PC-9 (cell line): Measurements from ENCODE around the gene PCDHGA5. TPM values are rescaled to one million over a fixed set of nuclear protein-coding genes. Genes with fewer than 3 reads are reported as not detected.
A peak's percentile ranks its signal among the peaks of the same experiment; 100 is the strongest.
"Not testable (repeated sequence)": the region's sequence is repeated elsewhere in the genome, so short reads cannot be mapped to it uniquely, and the experiment has no call there.

ENCODE experiments used
- BruUV-seq: library from RNA; stranded (reverse); fragments of 400-500 nt; replicated peaks from 2 replicates; lab custom pipeline; 2021; lab: Mats Ljungman, UMichigan
- CTCF ChIA-PET: fragments of 300-600 bp; sonication (Branson Sonifier 250); formaldehyde crosslinking; loops from one replicate; lab custom pipeline; 2022; ENCODE audit warnings: antibody characterized with exemption; lab: Charles Lee
- POLR2A ChIA-PET: fragments of 300-600 bp; sonication (Branson Sonifier 250); formaldehyde crosslinking; loops from one replicate; lab custom pipeline; 2022; ENCODE audit warnings: antibody characterized with exemption; ENCODE audit not compliant: unreplicated experiment; lab: Charles Lee
- DNase-seq, 2 experiments: peaks; one replicate each; pipeline versions ENCODE4 v3.0.0 to v3.0.0-alpha.2; 2015 to 2022; ENCODE audit warnings: mixed read lengths in 1 of 2
- H2AFZ ChIP-seq: fragments of 200-600 bp; sonication (generic); 2 replicates; pipeline ENCODE4 v1.8.1; 2017; ENCODE audit warnings: antibody characterized with exemption
- H3F3A ChIP-seq: fragments of 200-600 bp; sonication (generic); 2 replicates; pipeline ENCODE4 v1.8.1; 2017; ENCODE audit warnings: antibody characterized with exemption, mild to moderate bottlenecking, low read depth; ENCODE audit not compliant: insufficient read depth
- H3K27ac ChIP-seq: fragments of 200-600 bp; sonication (generic); 2 replicates; pipeline ENCODE4 v1.6.1; 2016; ENCODE audit warnings: mixed run types
- H3K27me3 ChIP-seq: fragments of 200-600 bp; sonication (generic); 2 replicates; pipeline ENCODE4 v1.6.1; 2016; ENCODE audit warnings: low read depth, mixed run types; ENCODE audit not compliant: insufficient read depth
- H3K36me3 ChIP-seq: fragments of 200-600 bp; sonication (generic); 2 replicates; pipeline ENCODE4 v1.6.1; 2016; ENCODE audit warnings: low read depth, mixed run types
- H3K4me1 ChIP-seq: fragments of 200-600 bp; sonication (generic); replicated peaks from 2 replicates; pipeline ENCODE4 v1.6.1; 2016; ENCODE audit warnings: mixed run types; ENCODE audit not compliant: insufficient read depth
- H3K4me2 ChIP-seq: fragments of 200-600 bp; sonication (generic); 2 replicates; pipeline ENCODE4 v1.6.1; 2017; ENCODE audit warnings: mixed run types
- H3K4me3 ChIP-seq: fragments of 200-600 bp; sonication (generic); 2 replicates; pipeline ENCODE4 v1.6.1; 2016; ENCODE audit warnings: mixed run types
- H3K79me2 ChIP-seq: fragments of 200-600 bp; sonication (generic); 2 replicates; pipeline ENCODE4 v1.6.1; 2017; ENCODE audit warnings: low read depth, mixed run types
- H3K9me2 ChIP-seq: fragments of 200-600 bp; sonication (generic); 2 replicates; pipeline ENCODE4 v1.8.1; 2017; ENCODE audit warnings: mild to moderate bottlenecking; ENCODE audit not compliant: insufficient read depth
- H3K9me3 ChIP-seq: fragments of 200-600 bp; sonication (generic); 2 replicates; pipeline ENCODE4 v1.8.1; 2016; ENCODE audit warnings: low read depth; ENCODE audit not compliant: insufficient read depth
- H4K20me1 ChIP-seq: fragments of 200-600 bp; sonication (generic); 2 replicates; pipeline ENCODE4 v1.8.1; 2017; ENCODE audit not compliant: insufficient read depth
- EZH2 ChIP-seq: fragments of 200-600 bp; sonication (generic); IDR thresholded peaks from 2 replicates; pipeline ENCODE4 v1.8.0; 2017; ENCODE audit warnings: antibody characterized with exemption, low read depth
- intact Hi-C: fragments of 100-400 bp; cut with micrococcal nuclease; formaldehyde crosslinking; loops from one replicate; pipeline ENCODE4 v1.10.0; 2022; ENCODE audit not compliant: unreplicated experiment
- total RNA-seq: library from RNA; stranded (reverse); gene quantifications from 2 replicates; pipeline ENCODE4 v1.2.3, GENCODE V29; 2021
- TF ChIP-seq, protein P1 (sequence below): fragments of 200-600 bp; sonication (generic); conservative IDR thresholded peaks from 2 replicates; pipeline ENCODE4 v1.6.1; 2017; ENCODE audit warnings: mixed run types, antibody characterized with exemption, mild to moderate bottlenecking, moderate library complexity

The PCDHGA5 gene
- total RNA-seq, 1 experiment from 2014 or later: 0.13 TPM

DNA sequence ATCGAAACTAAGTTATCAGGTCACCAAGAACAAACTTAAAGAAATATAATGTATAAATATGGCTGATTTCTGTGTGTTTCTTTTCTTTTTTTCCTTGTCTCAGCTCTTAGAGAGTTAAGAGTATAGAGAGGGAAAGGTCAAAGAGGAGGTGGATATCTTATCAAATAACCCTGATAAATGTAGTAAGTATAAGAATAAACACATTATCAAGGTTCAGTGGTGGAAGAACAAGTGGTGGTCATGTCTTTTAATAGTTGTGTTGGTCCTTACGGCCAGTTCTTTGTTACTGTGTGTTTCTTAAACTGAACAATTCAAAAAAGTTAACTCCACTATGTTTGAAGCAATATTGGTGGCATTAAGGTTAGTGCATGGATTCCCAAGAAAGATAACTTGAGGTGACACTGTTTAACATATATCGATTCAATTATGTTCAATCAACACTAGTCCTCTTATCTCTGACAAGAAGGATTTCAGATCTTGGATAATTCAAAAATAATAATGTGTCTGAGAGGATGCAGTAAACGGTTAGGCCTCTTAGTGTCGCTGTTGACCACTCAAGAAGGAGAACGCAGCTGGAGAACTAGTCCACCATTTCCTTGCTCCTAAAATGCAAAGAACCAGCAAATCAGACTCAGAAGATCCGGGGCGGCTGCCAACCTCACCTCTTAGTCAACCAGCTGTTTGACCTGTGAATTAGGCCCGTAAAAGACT, 20.6 kb upstream of the PCDHGA5 start, which contains the start of gene PCDHGA3:
Gene PCDHGA3, plus strand, starts transcription at position 588 of the 711 bp plus-strand sequence. CDS start 205 bp downstream, outside the sequence.
- ChIA-PET POLR2A (no interaction called here), CTCF (no interaction called here)
- Histone ChIP-seq H3K36me3 (no peaks in the 10 kb centered on the region), H3K9me2 (no peaks in the 10 kb centered on the region), H3K79me2 (no peaks in the 10 kb centered on the region), H4K20me1 (no peaks in the 10 kb centered on the region), H3K27me3 (no peaks in the 10 kb centered on the region), H3K27ac (no peak within 1 kb of the TSS), H3K4me3 (no peak within 1 kb of the TSS), H3K9me3 (peaks cover 4% of the 10 kb centered on the region; the same call in 1 of the 2 replicates), H3F3A (no peaks in the 10 kb centered on the region), H3K4me1 (no peaks in the 10 kb centered on the region), H3K4me2 (no peak within 1 kb of the TSS), H2AFZ (no peak within 1 kb of the TSS)
- BruUV-seq: no TSS peak
- no peak for DNase-seq
- intact Hi-C loops: no loop called here
- no peak for TF ChIP-seq EZH2
- TF ChIP-seq, protein P1, sequence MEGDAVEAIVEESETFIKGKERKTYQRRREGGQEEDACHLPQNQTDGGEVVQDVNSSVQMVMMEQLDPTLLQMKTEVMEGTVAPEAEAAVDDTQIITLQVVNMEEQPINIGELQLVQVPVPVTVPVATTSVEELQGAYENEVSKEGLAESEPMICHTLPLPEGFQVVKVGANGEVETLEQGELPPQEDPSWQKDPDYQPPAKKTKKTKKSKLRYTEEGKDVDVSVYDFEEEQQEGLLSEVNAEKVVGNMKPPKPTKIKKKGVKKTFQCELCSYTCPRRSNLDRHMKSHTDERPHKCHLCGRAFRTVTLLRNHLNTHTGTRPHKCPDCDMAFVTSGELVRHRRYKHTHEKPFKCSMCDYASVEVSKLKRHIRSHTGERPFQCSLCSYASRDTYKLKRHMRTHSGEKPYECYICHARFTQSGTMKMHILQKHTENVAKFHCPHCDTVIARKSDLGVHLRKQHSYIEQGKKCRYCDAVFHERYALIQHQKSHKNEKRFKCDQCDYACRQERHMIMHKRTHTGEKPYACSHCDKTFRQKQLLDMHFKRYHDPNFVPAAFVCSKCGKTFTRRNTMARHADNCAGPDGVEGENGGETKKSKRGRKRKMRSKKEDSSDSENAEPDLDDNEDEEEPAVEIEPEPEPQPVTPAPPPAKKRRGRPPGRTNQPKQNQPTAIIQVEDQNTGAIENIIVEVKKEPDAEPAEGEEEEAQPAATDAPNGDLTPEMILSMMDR: peak; percentile 52

DNA sequence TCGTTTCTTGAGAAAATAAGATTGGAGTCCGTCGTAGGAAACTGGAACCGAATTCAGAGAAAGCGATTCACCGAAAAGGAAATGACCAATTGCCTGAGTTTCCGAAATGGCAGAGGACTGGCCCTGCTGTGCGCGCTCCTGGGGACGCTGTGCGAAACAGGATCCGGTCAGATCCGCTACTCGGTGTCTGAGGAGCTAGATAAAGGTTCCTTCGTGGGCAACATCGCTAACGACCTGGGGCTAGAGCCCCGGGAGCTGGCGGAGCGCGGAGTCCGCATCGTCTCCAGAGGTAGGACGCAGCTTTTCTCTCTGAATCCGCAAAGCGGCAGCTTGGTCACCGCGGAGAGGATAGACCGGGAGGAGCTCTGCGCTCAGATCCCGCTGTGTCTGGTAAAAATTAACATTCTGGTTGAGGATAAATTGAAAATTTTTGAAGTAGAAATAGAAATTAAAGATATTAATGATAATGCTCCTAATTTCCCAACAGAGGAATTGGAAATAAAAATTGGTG, 20.0 kb upstream of the PCDHGA5 start:
- no peaks in the 10 kb centered on the region for H3K27me3 ChIP-seq
- TF ChIP-seq, protein P1: peak; percentile 29; the same call in 1 of the 2 replicates
- no peak for TF ChIP-seq EZH2
- no peak overlapping the region for H3K4me3 ChIP-seq
- BruUV-seq: no TSS peak
- no peaks in the 10 kb centered on the region for H4K20me1 ChIP-seq
- no peaks in the 10 kb centered on the region for H3F3A ChIP-seq
- no peak overlapping the region for H2AFZ ChIP-seq
- H3K4me2 ChIP-seq: no peak overlapping the region
- no peak overlapping the region for H3K27ac ChIP-seq
- no peaks in the 10 kb centered on the region for H3K36me3 ChIP-seq
- no peaks in the 10 kb centered on the region for H3K4me1 ChIP-seq
- POLR2A ChIA-PET: no interaction called here
- intact Hi-C loops: no loop called here
- no peak for DNase-seq
- no peaks in the 10 kb centered on the region for H3K79me2 ChIP-seq
- CTCF ChIA-PET: no interaction called here
- no peaks in the 10 kb centered on the region for H3K9me2 ChIP-seq
- H3K9me3 ChIP-seq: peaks cover 4% of the 10 kb centered on the region; the same call in 1 of the 2 replicates

DNA sequence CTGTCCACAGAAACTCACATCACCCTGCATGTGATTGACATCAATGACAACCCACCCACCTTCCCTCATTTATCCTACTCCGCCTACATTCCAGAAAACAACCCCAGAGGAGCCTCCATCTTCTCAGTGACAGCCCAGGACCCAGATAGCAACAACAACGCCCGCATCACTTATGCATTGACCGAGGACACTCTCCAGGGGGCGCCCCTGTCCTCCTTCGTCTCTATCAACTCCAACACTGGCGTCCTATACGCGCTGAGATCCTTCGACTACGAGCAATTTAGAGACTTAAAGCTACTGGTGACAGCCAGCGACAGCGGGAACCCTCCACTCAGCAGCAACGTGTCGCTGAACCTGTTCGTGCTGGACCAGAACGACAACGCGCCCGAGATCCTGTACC, 18.6 kb upstream of the PCDHGA5 start:
- H4K20me1 ChIP-seq: no peaks in the 10 kb centered on the region
- H3K9me2 ChIP-seq: no peaks in the 10 kb centered on the region
- TF ChIP-seq, protein P1: no peak
- TF ChIP-seq EZH2: no peak
- no peaks in the 10 kb centered on the region for H3F3A ChIP-seq
- H3K4me1 ChIP-seq: no peaks in the 10 kb centered on the region
- no peak overlapping the region for H2AFZ ChIP-seq
- no peak overlapping the region for H3K4me2 ChIP-seq
- peaks cover 4% of the 10 kb centered on the region; the same call in 1 of the 2 replicates for H3K9me3 ChIP-seq
- H3K27me3 ChIP-seq: no peaks in the 10 kb centered on the region
- POLR2A ChIA-PET: no interaction called here
- BruUV-seq: no TSS peak
- no peaks in the 10 kb centered on the region for H3K79me2 ChIP-seq
- no peaks in the 10 kb centered on the region for H3K36me3 ChIP-seq
- intact Hi-C loops: no loop called here
- H3K27ac ChIP-seq: no peak overlapping the region
- no peak for DNase-seq
- CTCF ChIA-PET: no interaction called here
- H3K4me3 ChIP-seq: no peak overlapping the region

DNA sequence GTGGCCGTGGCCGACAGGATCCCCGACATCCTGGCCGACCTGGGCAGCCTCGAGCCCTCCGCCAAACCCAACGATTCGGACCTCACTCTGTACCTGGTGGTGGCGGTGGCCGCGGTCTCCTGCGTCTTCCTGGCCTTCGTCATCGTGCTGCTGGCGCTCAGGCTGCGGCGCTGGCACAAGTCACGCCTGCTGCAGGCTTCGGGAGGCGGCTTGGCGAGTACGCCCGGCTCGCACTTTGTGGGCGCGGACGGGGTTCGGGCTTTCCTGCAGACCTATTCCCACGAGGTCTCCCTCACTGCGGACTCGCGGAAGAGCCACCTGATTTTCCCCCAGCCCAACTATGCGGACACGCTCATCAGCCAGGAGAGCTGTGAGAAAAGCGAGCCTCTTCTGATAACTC, 17.9 kb upstream of the PCDHGA5 start:
- H3K9me2 ChIP-seq, DNase-seq, H3K36me3 ChIP-seq, H4K20me1 ChIP-seq, intact Hi-C loops, BruUV-seq, H3K27me3 ChIP-seq, H3K79me2 ChIP-seq, H3F3A ChIP-seq, H3K4me1 ChIP-seq, H3K4me2 ChIP-seq, H3K4me3 ChIP-seq, CTCF ChIA-PET, H3K27ac ChIP-seq, H2AFZ ChIP-seq, H3K9me3 ChIP-seq: not testable (repeated sequence)
- POLR2A ChIA-PET: interaction anchor here (0.6 kb wide), 1 partner anchor 175 kb away, joined by 4 read pairs; no protein-coding TSS in a partner anchor
